ENCODE results near the gene CDON. TPM values are rescaled to one million over a fixed set of nuclear protein-coding genes. Genes with fewer than 3 reads are reported as not detected.

The CDON gene
- total RNA-seq, 1 experiment from 2014 or later: 10.1 TPM

DNA sequence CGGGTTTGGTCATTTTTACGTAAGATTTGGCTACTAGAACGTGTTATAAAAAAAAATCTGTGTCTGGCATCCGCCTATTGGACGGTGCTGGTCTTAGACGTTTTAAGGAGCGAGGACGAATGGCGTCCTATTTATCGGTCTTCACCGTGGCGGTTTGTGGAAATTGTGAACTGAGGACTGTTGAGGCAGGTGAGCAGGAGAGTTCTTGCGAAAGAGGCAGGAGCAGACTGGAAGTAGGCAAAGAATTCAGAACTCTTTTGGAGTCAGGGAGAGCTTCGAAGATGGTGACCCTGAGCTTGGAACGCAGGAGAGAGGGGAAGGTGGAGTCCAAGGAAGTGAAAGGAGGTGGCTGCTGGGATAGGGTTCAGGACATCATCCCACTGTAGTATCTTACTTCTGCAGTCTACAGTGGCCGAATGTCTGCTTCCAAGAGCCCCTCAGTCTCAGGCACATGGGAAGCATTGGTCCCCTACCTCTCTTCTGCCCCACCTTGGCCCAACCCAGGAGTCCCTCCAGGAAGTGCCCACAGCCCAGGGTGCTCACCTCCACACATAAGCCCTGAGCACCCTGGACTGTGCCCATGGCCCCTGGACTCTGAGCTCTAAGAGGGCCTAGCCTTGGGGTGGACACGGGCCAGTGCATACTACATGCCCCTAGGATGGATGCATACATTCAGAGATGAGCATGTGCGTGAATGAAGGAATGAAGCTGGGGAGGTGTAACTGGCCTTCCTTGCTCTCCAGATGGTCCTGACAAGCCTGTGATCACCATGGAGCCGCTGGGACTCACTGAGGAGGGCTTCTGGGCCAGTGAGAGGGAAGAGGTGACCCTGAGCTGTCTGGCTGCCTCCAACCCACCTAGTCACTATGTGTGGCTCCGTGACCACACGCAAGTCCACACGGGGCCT is 113.1 kb downstream of the CDON start:
- no peak for TF ChIP-seq EZH2phosphoT487 (IDR thresholded peaks at IDR 0.05; ENCODE audit: borderline replicate concordance, low read length)
- H4K20me1 ChIP-seq (ENCODE audit: low read length): no peaks in the 10 kb centered on the region
- no peak overlapping the region for H3K27ac ChIP-seq (ENCODE audit: low read length)
- CTCF ChIA-PET: no interaction called here
- no peak overlapping the region for H3K4me3 ChIP-seq (ENCODE audit: low read length)
- H3K27me3 ChIP-seq (ENCODE audit: low read length): no peaks in the 10 kb centered on the region
- no peaks in the 10 kb centered on the region for H3K9me3 ChIP-seq (ENCODE audit: low read length)
- no peaks in the 10 kb centered on the region for H3K36me3 ChIP-seq (ENCODE audit: low read depth, low read length)
- no peaks in the 10 kb centered on the region for H3K79me2 ChIP-seq (ENCODE audit: low read length)
- H3K9ac ChIP-seq (ENCODE audit: low read length): no peak overlapping the region
- H2AFZ ChIP-seq (ENCODE audit: low read length): no peak overlapping the region
- H3K4me2 ChIP-seq (ENCODE audit: low read length): no peak overlapping the region
- no peak for DNase-seq
- POLR2A ChIA-PET (ENCODE audit: unreplicated experiment): no interaction called here
- no TSS peak for BruUV-seq (replicated peaks)
- H3F3A ChIP-seq (ENCODE audit: low read length, unreplicated experiment): no peaks in the 10 kb centered on the region
- H3K9me2 ChIP-seq (replicated peaks; ENCODE audit: low read length): no peaks in the 10 kb centered on the region
- ATAC-seq: no peak
- peaks cover 16% of the 10 kb centered on the region for H3K4me1 ChIP-seq (ENCODE audit: insufficient read depth, low read length)
- intact Hi-C loops (cut with micrococcal nuclease): no loop called here

DNA sequence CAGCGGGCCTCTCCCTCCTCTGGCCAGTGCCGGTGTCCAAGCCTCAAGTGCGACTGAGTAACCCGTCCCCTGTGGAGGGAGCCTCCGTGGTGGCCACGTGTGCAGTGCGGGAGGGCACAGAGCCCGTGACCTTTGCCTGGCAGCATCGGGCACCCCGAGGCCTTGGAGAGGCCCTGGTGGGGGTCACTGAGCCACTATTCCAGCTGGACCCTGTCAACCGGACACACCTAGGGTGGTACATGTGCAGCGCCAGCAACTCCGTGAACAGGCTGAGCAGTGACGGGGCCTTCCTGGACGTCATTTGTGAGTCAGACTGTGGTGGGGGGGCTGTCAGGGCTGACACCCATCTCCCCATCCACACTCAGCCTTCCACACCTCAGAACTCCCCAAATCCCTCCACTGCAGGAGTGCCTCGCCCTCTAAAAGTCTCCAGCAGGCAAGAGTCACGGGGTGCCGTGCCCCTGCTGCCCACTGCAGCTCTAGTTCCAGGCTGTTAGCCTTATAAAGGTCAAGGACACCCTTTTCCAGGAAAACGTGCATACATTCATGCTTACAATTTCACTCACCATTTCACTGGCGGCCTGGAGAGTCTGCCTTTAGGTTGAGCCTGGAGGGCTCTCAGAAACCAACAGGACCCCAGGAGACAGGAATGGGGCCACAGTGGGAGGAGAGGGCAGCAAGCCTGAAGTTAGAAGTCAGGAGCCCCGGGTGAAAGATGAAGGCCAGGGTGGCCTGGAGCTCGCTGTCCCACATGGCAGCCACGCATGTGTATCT is 114.2 kb downstream of the CDON start:
- intact Hi-C loops (cut with micrococcal nuclease): no loop called here
- Histone ChIP-seq H3K4me3 (ENCODE audit: low read length) (no peak overlapping the region), H2AFZ (ENCODE audit: low read length) (no peak overlapping the region), H3K9ac (ENCODE audit: low read length) (no peak overlapping the region), H3K27ac (ENCODE audit: low read length) (no peak overlapping the region), H3K79me2 (ENCODE audit: low read length) (no peaks in the 10 kb centered on the region), H3K4me1 (ENCODE audit: insufficient read depth, low read length) (peaks cover 16% of the 10 kb centered on the region), H3F3A (ENCODE audit: low read length, unreplicated experiment) (no peaks in the 10 kb centered on the region), H3K27me3 (ENCODE audit: low read length) (no peaks in the 10 kb centered on the region), H4K20me1 (ENCODE audit: low read length) (no peaks in the 10 kb centered on the region), H3K9me3 (ENCODE audit: low read length) (no peaks in the 10 kb centered on the region), H3K9me2 (replicated peaks; ENCODE audit: low read length) (no peaks in the 10 kb centered on the region), H3K4me2 (ENCODE audit: low read length) (no peak overlapping the region), H3K36me3 (ENCODE audit: low read depth, low read length) (no peaks in the 10 kb centered on the region)
- POLR2A ChIA-PET (ENCODE audit: unreplicated experiment): no interaction called here
- no TSS peak for BruUV-seq (replicated peaks)
- no peak for TF ChIP-seq EZH2phosphoT487 (IDR thresholded peaks at IDR 0.05; ENCODE audit: borderline replicate concordance, low read length)
- no peak for TF ChIP-seq EZH2 (IDR thresholded peaks at IDR 0.05; ENCODE audit: low read length, unreplicated experiment)
- no peak for TF ChIP-seq CTCF (conservative IDR thresholded peaks at IDR 0.05; ENCODE audit: low read depth, low read length)
- no peak for DNase-seq
- no peak for ATAC-seq
- CTCF ChIA-PET: no interaction called here

GRCh38 chr11:125947419-125948277 is 115.0 kb downstream of the CDON start:
- BruUV-seq (replicated peaks): no TSS peak
- POLR2A ChIA-PET (ENCODE audit: unreplicated experiment): no interaction called here

More at GRCh38 chr11:125947419-125948277, 115.0 kb downstream of the CDON start:
- CTCF ChIA-PET: no interaction called here
- TF ChIP-seq CTCF (conservative IDR thresholded peaks at IDR 0.05; ENCODE audit: low read depth, low read length) (no peak), EZH2 (IDR thresholded peaks at IDR 0.05; ENCODE audit: low read length, unreplicated experiment) (no peak), EZH2phosphoT487 (IDR thresholded peaks at IDR 0.05; ENCODE audit: borderline replicate concordance, low read length) (no peak)
- no peak for ATAC-seq
- Histone ChIP-seq H3K27me3 (ENCODE audit: low read length) (no peaks in the 10 kb centered on the region), H3K9me2 (replicated peaks; ENCODE audit: low read length) (no peaks in the 10 kb centered on the region), H2AFZ (ENCODE audit: low read length) (no peak overlapping the region), H3K36me3 (ENCODE audit: low read depth, low read length) (no peaks in the 10 kb centered on the region), H3F3A (ENCODE audit: low read length, unreplicated experiment) (no peaks in the 10 kb centered on the region), H3K4me1 (ENCODE audit: insufficient read depth, low read length) (peaks cover 8% of the 10 kb centered on the region), H3K9ac (ENCODE audit: low read length) (no peak overlapping the region), H4K20me1 (ENCODE audit: low read length) (no peaks in the 10 kb centered on the region), H3K4me2 (ENCODE audit: low read length) (no peak overlapping the region), H3K27ac (ENCODE audit: low read length) (no peak overlapping the region), H3K79me2 (ENCODE audit: low read length) (no peaks in the 10 kb centered on the region), H3K9me3 (ENCODE audit: low read length) (no peaks in the 10 kb centered on the region), H3K4me3 (ENCODE audit: low read length) (no peak overlapping the region)
- no peak for DNase-seq
- intact Hi-C loops (cut with micrococcal nuclease): no loop called here
